Endothelial cell of umbilical vein (primary cell): Measurements from ENCODE around the gene TANGO6. TPM values are rescaled to one million over a fixed set of nuclear protein-coding genes. Genes with fewer than 3 reads are reported as not detected.

Experiments
- BruUV-seq: library from RNA; stranded (reverse); fragments of 400-500 nt; replicated peaks from 2 replicates; lab custom pipeline; 2021; lab: Mats Ljungman, UMichigan
- CTCF ChIA-PET: fragments of 300-600, 350-600 bp; sonication (Branson Sonifier 250); formaldehyde crosslinking; loops from one replicate; lab custom pipeline; 2021; ENCODE audit warnings: antibody characterized with exemption, inconsistent platforms; lab: Charles Lee
- POLR2A ChIA-PET: fragments of 300-600, 350-600 bp; sonication (Branson Sonifier 250); formaldehyde crosslinking; loops from one replicate; lab custom pipeline; 2021; ENCODE audit warnings: antibody characterized with exemption, inconsistent platforms; lab: Charles Lee
- DNase-seq: peaks from one replicate; pipeline ENCODE4 v3.0.0-alpha.2; 2011; ENCODE audit warnings: low read depth, low spot score
- FAIRE-seq: peaks from 2 replicates; lab custom pipeline; 2011; peaks lifted over from hg19 to GRCh38; lab: Jason Lieb, UNC
- H2AFZ ChIP-seq: 2 replicates; pipeline ENCODE4 v1.6.0; 2012; ENCODE audit warnings: low read depth, low read length, control low read depth, inconsistent platforms
- H3K27ac ChIP-seq: 2 replicates; pipeline ENCODE4 v1.5.1; 2011; ENCODE audit warnings: low read depth, mild to moderate bottlenecking, control low read depth, low read length, moderate library complexity; ENCODE audit not compliant: insufficient read depth
- H3K27me3 ChIP-seq, 2 experiments: 2 replicates each; pipeline versions ENCODE4 v1.6.0 to v1.6.1; 2011; ENCODE audit warnings: low read length in 2 of 2, mixed read lengths in 1 of 2; ENCODE audit not compliant: control insufficient read depth in 2 of 2, insufficient read depth in 2 of 2
- H3K36me3 ChIP-seq, 2 experiments: 2 replicates in 1 of 2; 3 replicates in 1 of 2; pipeline ENCODE4 v1.5.1; 2011; ENCODE audit warnings: low read length in 2 of 2, mild to moderate bottlenecking in 1 of 2, moderate library complexity in 1 of 2; ENCODE audit not compliant: control insufficient read depth in 2 of 2, insufficient read depth in 2 of 2; ENCODE audit errors: extremely low read depth in 1 of 2
- H3K4me1 ChIP-seq: 3 replicates; pipeline ENCODE4 v1.5.1; 2011; ENCODE audit warnings: mild to moderate bottlenecking, low read length; ENCODE audit not compliant: control insufficient read depth, insufficient read depth; ENCODE audit errors: extremely low read depth
- H3K4me2 ChIP-seq: 2 replicates; pipeline ENCODE4 v1.6.1; 2011; ENCODE audit warnings: low read length, control low read depth, mixed read lengths; ENCODE audit not compliant: insufficient read depth
- H3K4me3 ChIP-seq, 3 experiments: fragments of 200-600 bp in 1 of 3; sonication (generic), shearing (Covaris generic) in 1 of 3; replicated peaks in 1 of 3; 2 replicates each; pipeline ENCODE4 v1.5.1; 2011 to 2016; ENCODE audit warnings: control low read depth in 3 of 3, low read length in 3 of 3, mild to moderate bottlenecking in 2 of 3, inconsistent platforms in 1 of 3, low read depth in 1 of 3, moderate library complexity in 1 of 3; ENCODE audit not compliant: insufficient read depth in 1 of 3
- H3K79me2 ChIP-seq: 2 replicates; pipeline ENCODE4 v1.6.0; 2012; ENCODE audit warnings: low read length, inconsistent platforms; ENCODE audit not compliant: control insufficient read depth, insufficient read depth
- H3K9ac ChIP-seq: replicated peaks from 2 replicates; pipeline ENCODE3; 2011; ENCODE audit warnings: low read length, control low read depth; ENCODE audit not compliant: insufficient read depth; ENCODE audit errors: extremely low read depth
- H3K9me1 ChIP-seq: replicated peaks from 3 replicates; pipeline ENCODE4 v1.6.0; 2011; ENCODE audit warnings: mild to moderate bottlenecking, low read length; ENCODE audit not compliant: control insufficient read depth, insufficient read depth; ENCODE audit errors: extremely low read depth
- H3K9me3 ChIP-seq: replicated peaks from 2 replicates; pipeline ENCODE4 v1.5.1; 2012; ENCODE audit warnings: low read length, inconsistent platforms; ENCODE audit not compliant: control insufficient read depth, insufficient read depth
- H4K20me1 ChIP-seq: replicated peaks from 2 replicates; pipeline ENCODE3; 2011; ENCODE audit warnings: mild to moderate bottlenecking, low read length; ENCODE audit not compliant: control insufficient read depth, insufficient read depth; ENCODE audit errors: extremely low read depth
- EZH2 ChIP-seq: IDR thresholded peaks from 2 replicates; pipeline ENCODE4 v1.6.1; 2012; ENCODE audit warnings: borderline replicate concordance, low read depth, mild to moderate bottlenecking, moderate library complexity, low read length, inconsistent platforms; ENCODE audit not compliant: severe bottlenecking
- GATA2 ChIP-seq: IDR thresholded peaks from 2 replicates; pipeline ENCODE4 v1.7.0; 2011; ENCODE audit warnings: low read depth, mild to moderate bottlenecking, moderate library complexity, mixed read lengths, low read length; ENCODE audit not compliant: insufficient read length, insufficient read depth
- JUN ChIP-seq: IDR thresholded peaks from 2 replicates; pipeline ENCODE4 v1.6.1; 2011; ENCODE audit warnings: borderline replicate concordance, low read depth; ENCODE audit not compliant: insufficient read length, insufficient read depth
- MYC ChIP-seq: IDR thresholded peaks from one replicate; pipeline ENCODE4 v1.6.1; 2011; ENCODE audit warnings: mild to moderate bottlenecking, low read depth, low read length
- POLR2AphosphoS5 ChIP-seq: IDR thresholded peaks from 2 replicates; pipeline ENCODE4 v1.6.1; 2012; ENCODE audit warnings: low read depth, mild to moderate bottlenecking, control low read depth, low read length, moderate library complexity; ENCODE audit not compliant: insufficient read depth
- dilution Hi-C: fragments of 300-500 bp; cut with MboI; formaldehyde crosslinking; loops from one replicate; pipeline ENCODE4 v1.15.0; 2019; ENCODE audit warnings: low sequenced_read_pairs; ENCODE audit not compliant: extremely low pct_ligation_motif_present
- intact Hi-C: fragments of 100-400 bp; cut with micrococcal nuclease; formaldehyde crosslinking; loops from one replicate; pipeline ENCODE4 v1.10.0; 2022
- polyA plus RNA-seq, 4 experiments: library from polyadenylated mRNA; depleted of rRNA in 3 of 4; stranded (reverse) in 3 of 4; unstranded in 1 of 4; fragments of >200 nt; gene quantifications; 2 replicates each; pipeline versions ENCODE4 v1.2.1 to v1.2.3, GENCODE V29; 2011 to 2012; ENCODE audit warnings: missing spikeins in 1 of 4
- total RNA-seq: library from RNA; stranded (reverse); gene quantifications from 2 replicates; pipeline ENCODE4 v1.2.3, GENCODE V29; 2021
- TF ChIP-seq, protein P1 (sequence below), 2 donors: IDR thresholded peaks; 1 replicate in 1 of 2; 2 replicates in 1 of 2; pipeline ENCODE4 v1.5.1; 2011; ENCODE audit warnings: low read length in 2 of 2, mild to moderate bottlenecking in 2 of 2, moderate library complexity in 2 of 2, control low read depth in 1 of 2, inconsistent platforms in 1 of 2, low read depth in 1 of 2; ENCODE audit not compliant: insufficient read depth in 1 of 2; ENCODE audit errors: extremely low read depth in 1 of 2
- TF ChIP-seq, protein P2 (sequence below): IDR thresholded peaks from 2 replicates; pipeline ENCODE4 v1.6.1; 2011; ENCODE audit not compliant: insufficient read depth, insufficient read length

TANGO6 gene
- total and polyA plus RNA-seq, 2 donors (not counting 3 experiments of a cell fraction or from before 2014, with no cell fraction given) = 6.7 to 21.2 TPM

DNA sequence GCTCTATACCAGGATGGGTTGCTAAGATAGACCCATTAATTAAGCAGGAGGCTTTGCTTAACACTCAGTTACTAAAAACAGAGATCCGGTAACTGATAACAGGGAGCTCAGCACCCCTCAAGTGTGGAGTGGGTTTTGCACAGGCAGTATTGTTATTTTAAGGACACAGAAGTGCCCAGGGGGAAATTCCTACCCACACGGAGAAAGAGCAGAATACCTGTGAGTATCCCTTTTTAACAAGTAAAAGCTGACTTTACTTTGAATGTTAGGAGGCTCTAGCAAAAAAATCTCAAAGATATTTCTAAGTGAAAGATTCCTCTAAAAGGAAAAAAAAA lies 229.3 kb downstream of the TANGO6 start:
- Histone ChIP-seq H3K4me1 (peaks cover 3% of the 10 kb centered on the region), H3K27ac (no peak overlapping the region), H3K4me3 (no peak overlapping the region), H3K36me3 (no peaks in the 10 kb centered on the region), H3K4me2 (no peak overlapping the region), H3K9ac (no peak overlapping the region), H3K9me3 (no peaks in the 10 kb centered on the region), H4K20me1 (no peaks in the 10 kb centered on the region), H3K79me2 (no peaks in the 10 kb centered on the region), H3K9me1 (no peaks in the 10 kb centered on the region), H2AFZ (no peak overlapping the region), H3K27me3 (no peaks in the 10 kb centered on the region)
- no peak for FAIRE-seq
- no peak for DNase-seq
- intact Hi-C loops = no loop called here
- ChIA-PET POLR2A (interaction anchor here (0.6 to 0.7 kb wide), 3 partner anchors 89 to 225 kb away, joined by 5 read pairs; no protein-coding TSS in a partner anchor), CTCF (interaction anchor here (0.6 to 1.9 kb wide), 4 partner anchors 20 to 225 kb away, joined by 3 to 7 read pairs (median 4); partner anchors contain the start of gene HAS3)
- BruUV-seq = no TSS peak
- dilution Hi-C loops = no loop called here
- no peak for TF ChIP-seq POLR2AphosphoS5
- TF ChIP-seq MYC = no peak
- TF ChIP-seq EZH2 = no peak
- TF ChIP-seq, protein P1, sequence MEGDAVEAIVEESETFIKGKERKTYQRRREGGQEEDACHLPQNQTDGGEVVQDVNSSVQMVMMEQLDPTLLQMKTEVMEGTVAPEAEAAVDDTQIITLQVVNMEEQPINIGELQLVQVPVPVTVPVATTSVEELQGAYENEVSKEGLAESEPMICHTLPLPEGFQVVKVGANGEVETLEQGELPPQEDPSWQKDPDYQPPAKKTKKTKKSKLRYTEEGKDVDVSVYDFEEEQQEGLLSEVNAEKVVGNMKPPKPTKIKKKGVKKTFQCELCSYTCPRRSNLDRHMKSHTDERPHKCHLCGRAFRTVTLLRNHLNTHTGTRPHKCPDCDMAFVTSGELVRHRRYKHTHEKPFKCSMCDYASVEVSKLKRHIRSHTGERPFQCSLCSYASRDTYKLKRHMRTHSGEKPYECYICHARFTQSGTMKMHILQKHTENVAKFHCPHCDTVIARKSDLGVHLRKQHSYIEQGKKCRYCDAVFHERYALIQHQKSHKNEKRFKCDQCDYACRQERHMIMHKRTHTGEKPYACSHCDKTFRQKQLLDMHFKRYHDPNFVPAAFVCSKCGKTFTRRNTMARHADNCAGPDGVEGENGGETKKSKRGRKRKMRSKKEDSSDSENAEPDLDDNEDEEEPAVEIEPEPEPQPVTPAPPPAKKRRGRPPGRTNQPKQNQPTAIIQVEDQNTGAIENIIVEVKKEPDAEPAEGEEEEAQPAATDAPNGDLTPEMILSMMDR (IDR thresholded peaks at IDR 0.05; ENCODE audit: extremely low read depth in 1 of 2, insufficient read depth in 1 of 2, low read depth in 1 of 2, low read length in 2 of 2) = no peak
- no peak for TF ChIP-seq JUN
- TF ChIP-seq GATA2 = no peak
- TF ChIP-seq, protein P2, sequence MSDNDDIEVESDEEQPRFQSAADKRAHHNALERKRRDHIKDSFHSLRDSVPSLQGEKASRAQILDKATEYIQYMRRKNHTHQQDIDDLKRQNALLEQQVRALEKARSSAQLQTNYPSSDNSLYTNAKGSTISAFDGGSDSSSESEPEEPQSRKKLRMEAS = no peak
